Mesothelial cell of epicardium (in vitro differentiated cells): ENCODE data around the gene HIGD1C. TPM values are rescaled to one million over a fixed set of nuclear protein-coding genes. Genes with fewer than 3 reads are reported as not detected.

Experiments
- DNase-seq, 2 experiments: peaks; one replicate each; pipeline ENCODE4 v3.0.0; 2021; ENCODE audit warnings: low spot score in 2 of 2; ENCODE audit not compliant: unreplicated experiment in 2 of 2
- H3K27ac Mint-ChIP-seq: 2 replicates; pipeline ENCODE4 v1.8.0; 2021; ENCODE audit warnings: mixed read lengths
- H3K27me3 Mint-ChIP-seq: 2 replicates; pipeline ENCODE4 v1.8.0; 2021; ENCODE audit warnings: low read depth, mixed read lengths
- H3K36me3 Mint-ChIP-seq: 2 replicates; pipeline ENCODE4 v1.8.0; 2021; ENCODE audit warnings: mixed read lengths
- H3K4me1 Mint-ChIP-seq: 2 replicates; pipeline ENCODE4 v1.8.0; 2021; ENCODE audit warnings: mixed read lengths
- H3K4me3 Mint-ChIP-seq: 2 replicates; pipeline ENCODE4 v1.8.0; 2021; ENCODE audit warnings: mild to moderate bottlenecking, moderate library complexity, mixed read lengths
- H3K9me3 Mint-ChIP-seq: 2 replicates; pipeline ENCODE4 v1.8.0; 2021; ENCODE audit warnings: mixed read lengths
- CTCF ChIP-seq: fragments of 200-600 bp; sonication (generic); IDR thresholded peaks from one replicate; pipeline ENCODE4 v1.5.0; 2021; ENCODE audit warnings: antibody characterized with exemption; ENCODE audit not compliant: unreplicated experiment
- total RNA-seq: library from RNA; stranded (reverse); gene quantifications from 3 replicates; pipeline ENCODE4 v1.2.1, GENCODE V29; 2021

HIGD1C gene
- total RNA-seq, 1 donor from 2014 or later, result not detected

- H3K27ac Mint-ChIP-seq, result no peak overlapping the region
- DNase-seq, result no peak
- H3K27me3 Mint-ChIP-seq, result no peaks in the 10 kb centered on the region
- H3K36me3 Mint-ChIP-seq, result peaks cover 34% of the 10 kb centered on the region
- no peak for TF ChIP-seq CTCF
- no peaks in the 10 kb centered on the region for H3K4me1 Mint-ChIP-seq
- no peak overlapping the region for H3K4me3 Mint-ChIP-seq
- no peaks in the 10 kb centered on the region for H3K9me3 Mint-ChIP-seq
Measured at GRCh38 chr12:50988051-50988450, 35.7 kb downstream of the HIGD1C start.

- no peaks in the 10 kb centered on the region for H3K9me3 Mint-ChIP-seq
- no peak overlapping the region for H3K27ac Mint-ChIP-seq
- DNase-seq, result no peak
- no peak overlapping the region for H3K4me3 Mint-ChIP-seq
- peaks cover 34% of the 10 kb centered on the region for H3K36me3 Mint-ChIP-seq
- no peaks in the 10 kb centered on the region for H3K4me1 Mint-ChIP-seq
- no peaks in the 10 kb centered on the region for H3K27me3 Mint-ChIP-seq
- TF ChIP-seq CTCF, result no peak
Measured at GRCh38 chr12:50988871-50989270, 36.5 kb downstream of the HIGD1C start.

GRCh38 chr12:50990147-50990727 is 37.9 kb downstream of the HIGD1C start:
- Mint-ChIP-seq H3K36me3 (peaks cover 43% of the 10 kb centered on the region), H3K27ac (no peak overlapping the region), H3K4me1 (no peaks in the 10 kb centered on the region), H3K4me3 (no peak overlapping the region), H3K9me3 (no peaks in the 10 kb centered on the region), H3K27me3 (no peaks in the 10 kb centered on the region)
- TF ChIP-seq CTCF, result no peak
- no peak for DNase-seq

GRCh38 chr12:50990791-50991190 is 38.4 kb downstream of the HIGD1C start:
- H3K9me3 Mint-ChIP-seq, result no peaks in the 10 kb centered on the region
- TF ChIP-seq CTCF, result no peak
- H3K36me3 Mint-ChIP-seq, result peaks cover 48% of the 10 kb centered on the region
- no peaks in the 10 kb centered on the region for H3K27me3 Mint-ChIP-seq
- no peak overlapping the region for H3K4me3 Mint-ChIP-seq
- H3K27ac Mint-ChIP-seq, result no peak overlapping the region
- no peak for DNase-seq
- H3K4me1 Mint-ChIP-seq, result no peaks in the 10 kb centered on the region

- H3K4me3 Mint-ChIP-seq, result no peak overlapping the region
- no peaks in the 10 kb centered on the region for H3K4me1 Mint-ChIP-seq
- no peak for TF ChIP-seq CTCF
- DNase-seq, result no peak
- H3K36me3 Mint-ChIP-seq, result peaks cover 52% of the 10 kb centered on the region
- H3K27ac Mint-ChIP-seq, result no peak overlapping the region
- H3K27me3 Mint-ChIP-seq, result no peaks in the 10 kb centered on the region
- no peaks in the 10 kb centered on the region for H3K9me3 Mint-ChIP-seq
Measured at GRCh38 chr12:50991291-50991690, 38.9 kb downstream of the HIGD1C start.

GRCh38 chr12:50992819-50993218 is 40.5 kb downstream of the HIGD1C start:
- no peak overlapping the region for H3K27ac Mint-ChIP-seq
- H3K4me1 Mint-ChIP-seq, result no peaks in the 10 kb centered on the region
- DNase-seq, result no peak
- TF ChIP-seq CTCF, result no peak
- H3K9me3 Mint-ChIP-seq, result no peaks in the 10 kb centered on the region
- peaks cover 59% of the 10 kb centered on the region for H3K36me3 Mint-ChIP-seq
- no peak overlapping the region for H3K4me3 Mint-ChIP-seq
- H3K27me3 Mint-ChIP-seq, result no peaks in the 10 kb centered on the region
